HEK293 (cell line): ENCODE measurements around the gene MARCHF10.

Experiments
- CTCF ChIA-PET: fragments of 350-600 bp; formaldehyde crosslinking; extraction: SDS; loops from one replicate; lab custom pipeline; 2021; ENCODE audit warnings: antibody characterized with exemption; lab: Yijun Ruan, JAX
- POLR2A ChIA-PET: fragments of 300-600 bp; formaldehyde crosslinking; extraction: SDS; loops from one replicate; lab custom pipeline; 2020; ENCODE audit warnings: antibody characterized with exemption, inconsistent platforms; lab: Yijun Ruan, JAX
- H3K27ac ChIP-seq: fragments of 200-500 bp; sonication (Bioruptor generic); 2 replicates; pipeline ENCODE4 v1.5.1; 2014; ENCODE audit warnings: low read depth, low read length, control low read depth, inconsistent platforms; ENCODE audit errors: extremely low read depth
- H3K36me3 ChIP-seq, 2 experiments: fragments of 200-500 bp in 1 of 2; sonication (Bioruptor generic) in 1 of 2; 1 replicate in 1 of 2; 2 replicates in 1 of 2; pipeline ENCODE4 v1.5.1; 2014 to 2017; ENCODE audit warnings: inconsistent platforms in 2 of 2, low read length in 2 of 2; ENCODE audit not compliant: control insufficient read depth in 2 of 2, insufficient read depth in 1 of 2
- H3K4me1 ChIP-seq: fragments of 200-500 bp; sonication (Bioruptor generic); 2 replicates; pipeline ENCODE4 v1.5.1; 2014; ENCODE audit warnings: mild to moderate bottlenecking, low read length, inconsistent platforms; ENCODE audit not compliant: control insufficient read depth, insufficient read depth
- H3K4me3 ChIP-seq: 2 replicates; pipeline ENCODE4 v1.5.1; 2011; ENCODE audit warnings: low read depth, mild to moderate bottlenecking, control low read depth, low read length, moderate library complexity
- H3K9me3 ChIP-seq: fragments of 200-500 bp; sonication (Bioruptor generic); 2 replicates; pipeline ENCODE4 v1.5.1; 2014; ENCODE audit warnings: low read depth, low read length, inconsistent platforms; ENCODE audit not compliant: control insufficient read depth, insufficient read depth
- KLF1 ChIP-seq: fragments of 450-650 bp; formaldehyde crosslinking; IDR thresholded peaks from 2 replicates; pipeline ENCODE4 v1.5.1; 2016; ENCODE audit warnings: missing biosample characterization, missing genetic modification characterization
- KLF10 ChIP-seq: fragments of 450-650 bp; IDR thresholded peaks from 2 replicates; pipeline ENCODE4 v1.5.1; 2018; ENCODE audit warnings: missing biosample characterization, mild to moderate bottlenecking, missing genetic modification characterization
- KLF8 ChIP-seq: fragments of 450-650 bp; formaldehyde crosslinking; IDR thresholded peaks from 2 replicates; pipeline ENCODE4 v1.5.1; 2016; ENCODE audit warnings: missing biosample characterization, missing genetic modification characterization
- PRDM4 ChIP-seq: fragments of 450-650 bp; formaldehyde crosslinking; IDR thresholded peaks from 2 replicates; pipeline ENCODE4 v1.5.1; 2017; ENCODE audit warnings: missing biosample characterization, missing genetic modification characterization
- ZFHX2 ChIP-seq: fragments of 450-650 bp; formaldehyde crosslinking; conservative IDR thresholded peaks from 2 replicates; pipeline ENCODE4 v1.5.1; 2016; ENCODE audit warnings: missing biosample characterization, missing genetic modification characterization
- ZFP37 ChIP-seq: fragments of 450-650 bp; formaldehyde crosslinking; IDR thresholded peaks from 2 replicates; pipeline ENCODE4 v1.5.1; 2016; ENCODE audit warnings: missing biosample characterization, missing genetic modification characterization
- ZNF121 ChIP-seq: fragments of 450-650 bp; formaldehyde crosslinking; IDR thresholded peaks from 2 replicates; pipeline ENCODE4 v1.5.1; 2016; ENCODE audit warnings: missing biosample characterization, missing genetic modification characterization
- ZNF138 ChIP-seq: fragments of 450-650 bp; formaldehyde crosslinking; IDR thresholded peaks from 2 replicates; pipeline ENCODE4 v1.5.1; 2016; ENCODE audit warnings: missing biosample characterization, missing genetic modification characterization, borderline replicate concordance
- ZNF146 ChIP-seq: fragments of 450-650 bp; formaldehyde crosslinking; IDR thresholded peaks from 2 replicates; pipeline ENCODE4 v1.5.1; 2016; ENCODE audit warnings: missing biosample characterization, missing genetic modification characterization
- ZNF155 ChIP-seq: fragments of 450-650 bp; formaldehyde crosslinking; IDR thresholded peaks from 2 replicates; pipeline ENCODE4 v1.5.1; 2016; ENCODE audit warnings: missing biosample characterization, missing genetic modification characterization
- ZNF26 ChIP-seq: fragments of 450-650 bp; formaldehyde crosslinking; IDR thresholded peaks from 2 replicates; pipeline ENCODE4 v1.5.1; 2016; ENCODE audit warnings: missing biosample characterization, missing genetic modification characterization
- ZNF266 ChIP-seq: fragments of 450-650 bp; formaldehyde crosslinking; IDR thresholded peaks from 2 replicates; pipeline ENCODE4 v1.5.1; 2016; ENCODE audit warnings: missing biosample characterization, missing genetic modification characterization, low read depth
- ZNF335 ChIP-seq: fragments of 450-650 bp; formaldehyde crosslinking; conservative IDR thresholded peaks from 2 replicates; pipeline ENCODE4 v1.5.1; 2016; ENCODE audit warnings: missing biosample characterization, missing genetic modification characterization
- ZNF366 ChIP-seq: fragments of 450-650 bp; formaldehyde crosslinking; conservative IDR thresholded peaks from 2 replicates; pipeline ENCODE4 v1.5.1; 2016; ENCODE audit warnings: missing biosample characterization, missing genetic modification characterization
- ZNF514 ChIP-seq: fragments of 450-650 bp; formaldehyde crosslinking; IDR thresholded peaks from 2 replicates; pipeline ENCODE4 v1.5.1; 2016; ENCODE audit warnings: missing biosample characterization, missing genetic modification characterization
- ZNF549 ChIP-seq: fragments of 450-650 bp; IDR thresholded peaks from 2 replicates; pipeline ENCODE4 v1.5.1; 2018; ENCODE audit warnings: missing biosample characterization, missing genetic modification characterization, mild to moderate bottlenecking, inconsistent platforms, moderate library complexity
- ZNF600 ChIP-seq: fragments of 450-650 bp; formaldehyde crosslinking; IDR thresholded peaks from 2 replicates; pipeline ENCODE4 v1.5.1; 2016; ENCODE audit warnings: missing biosample characterization, missing genetic modification characterization
- ZNF610 ChIP-seq: fragments of 450-650 bp; formaldehyde crosslinking; IDR thresholded peaks from 2 replicates; pipeline ENCODE4 v1.5.1; 2016; ENCODE audit warnings: missing biosample characterization, missing genetic modification characterization, borderline replicate concordance
- ZNF639 ChIP-seq: fragments of 450-650 bp; formaldehyde crosslinking; IDR thresholded peaks from 2 replicates; pipeline ENCODE4 v1.5.1; 2016; ENCODE audit warnings: missing biosample characterization, missing genetic modification characterization
- ZNF658 ChIP-seq: fragments of 450-650 bp; formaldehyde crosslinking; IDR thresholded peaks from 2 replicates; pipeline ENCODE4; 2016; ENCODE audit warnings: missing biosample characterization, missing genetic modification characterization
- ZNF704 ChIP-seq: fragments of 450-650 bp; formaldehyde crosslinking; IDR thresholded peaks from 2 replicates; pipeline ENCODE4 v1.5.1; 2016; ENCODE audit warnings: missing biosample characterization, missing genetic modification characterization
- ZNF785 ChIP-seq: fragments of 450-650 bp; formaldehyde crosslinking; IDR thresholded peaks from 2 replicates; pipeline ENCODE4 v1.5.1; 2016; ENCODE audit warnings: missing biosample characterization, missing genetic modification characterization
- ZNF792 ChIP-seq: fragments of 450-650 bp; formaldehyde crosslinking; IDR thresholded peaks from 2 replicates; pipeline ENCODE4 v1.5.1; 2016; ENCODE audit warnings: missing biosample characterization, missing genetic modification characterization
- ZNF830 ChIP-seq: fragments of 450-650 bp; IDR thresholded peaks from 2 replicates; pipeline ENCODE4 v1.5.0; 2018; ENCODE audit warnings: missing biosample characterization, missing genetic modification characterization, low read depth, mild to moderate bottlenecking, moderate library complexity
- ZSCAN16 ChIP-seq: fragments of 450-650 bp; formaldehyde crosslinking; IDR thresholded peaks from 2 replicates; pipeline ENCODE4 v1.5.1; 2016; ENCODE audit warnings: missing biosample characterization, missing genetic modification characterization

The MARCHF10 gene

GRCh38 chr17:62781831-62782251 lies 26.3 kb downstream of the MARCHF10 start:
- Histone ChIP-seq H3K4me3 (no peak overlapping the region), H3K36me3 (no peaks in the 10 kb centered on the region), H3K27ac (no peak overlapping the region), H3K4me1 (peaks cover 8% of the 10 kb centered on the region), H3K9me3 (no peaks in the 10 kb centered on the region)
- TF ChIP-seq ZFHX2 (tag by site-specific recombination) = no peak
- no peak for TF ChIP-seq ZNF138 (tag by site-specific recombination)
- TF ChIP-seq ZNF155 = no peak
- no peak for TF ChIP-seq KLF10
- TF ChIP-seq ZFP37 = no peak
- TF ChIP-seq ZNF121 (tag by site-specific recombination) = no peak
- TF ChIP-seq ZNF658 (tag by site-specific recombination) = no peak
- no peak for TF ChIP-seq ZSCAN16 (tag by site-specific recombination)
- no peak for TF ChIP-seq ZNF704 (tag by site-specific recombination)
- ChIA-PET CTCF (no interaction called here), POLR2A (no interaction called here)

GRCh38 chr17:62781356-62781755 lies 26.8 kb downstream of the MARCHF10 start:
- no peak overlapping the region for H3K27ac ChIP-seq
- no peaks in the 10 kb centered on the region for H3K36me3 ChIP-seq
- H3K9me3 ChIP-seq = no peaks in the 10 kb centered on the region
- peaks cover 8% of the 10 kb centered on the region for H3K4me1 ChIP-seq
- TF ChIP-seq ZNF366 (tag by site-specific recombination) (no peak), ZNF830 (tag by site-specific recombination) (no peak), ZNF146 (tag by site-specific recombination) (no peak), ZNF335 (tag by site-specific recombination) (no peak)
- H3K4me3 ChIP-seq = no peak overlapping the region
- ChIA-PET CTCF (no interaction called here), POLR2A (no interaction called here)

GRCh38 chr17:62780951-62781350 lies 27.2 kb downstream of the MARCHF10 start:
- no peak overlapping the region for H3K4me3 ChIP-seq
- no peak for TF ChIP-seq ZNF785 (tag by site-specific recombination)
- H3K27ac ChIP-seq = no peak overlapping the region
- peaks cover 8% of the 10 kb centered on the region for H3K4me1 ChIP-seq
- ChIA-PET CTCF (no interaction called here), POLR2A (no interaction called here)
- H3K9me3 ChIP-seq = no peaks in the 10 kb centered on the region
- no peaks in the 10 kb centered on the region for H3K36me3 ChIP-seq

GRCh38 chr17:62780269-62780668 lies 27.8 kb downstream of the MARCHF10 start:
- H3K36me3 ChIP-seq = no peaks in the 10 kb centered on the region
- POLR2A ChIA-PET = no interaction called here
- no peaks in the 10 kb centered on the region for H3K9me3 ChIP-seq
- CTCF ChIA-PET = no interaction called here
- TF ChIP-seq KLF1 (tag by site-specific recombination) (no peak), KLF8 (tag by site-specific recombination) (no peak), ZNF792 (tag by site-specific recombination) (no peak), ZNF549 (tag by site-specific recombination) (no peak), ZNF266 (tag by site-specific recombination) (no peak), ZNF514 (tag by site-specific recombination) (no peak), ZNF600 (tag by site-specific recombination) (no peak), ZNF610 (tag by site-specific recombination) (no peak), ZNF639 (tag by site-specific recombination) (no peak), ZNF26 (no peak), PRDM4 (no peak), ZNF121 (tag by site-specific recombination) (no peak)
- H3K4me3 ChIP-seq = no peak overlapping the region
- H3K27ac ChIP-seq = no peak overlapping the region
- H3K4me1 ChIP-seq = peaks cover 8% of the 10 kb centered on the region
